ENCODE results near the gene RXFP4. TPM values are rescaled to one million over a fixed set of nuclear protein-coding genes. Genes with fewer than 3 reads are reported as not detected.

The RXFP4 gene
- total RNA-seq, 1 experiment from 2014 or later: not detected

GRCh38 chr1:155981266-155982088 is 40.0 kb downstream of the RXFP4 start:
- Histone ChIP-seq H3K27me3 (ENCODE audit: low read length) (no peaks in the 10 kb centered on the region), H3K4me2 (ENCODE audit: low read length) (no peak overlapping the region), H3K9me2 (replicated peaks; ENCODE audit: low read length) (no peaks in the 10 kb centered on the region), H3K79me2 (ENCODE audit: low read length) (peaks cover 30% of the 10 kb centered on the region), H4K20me1 (ENCODE audit: low read length) (no peaks in the 10 kb centered on the region), H2AFZ (ENCODE audit: low read length) (no peak overlapping the region), H3F3A (ENCODE audit: low read length, unreplicated experiment) (no peaks in the 10 kb centered on the region), H3K9ac (ENCODE audit: low read length) (no peak overlapping the region), H3K36me3 (ENCODE audit: low read depth, low read length) (no peaks in the 10 kb centered on the region), H3K4me3 (ENCODE audit: low read length) (no peak overlapping the region), H3K9me3 (ENCODE audit: low read length) (no peaks in the 10 kb centered on the region), H3K4me1 (ENCODE audit: insufficient read depth, low read length) (peaks cover 37% of the 10 kb centered on the region), H3K27ac (ENCODE audit: low read length) (no peak overlapping the region)
- CTCF ChIA-PET: no interaction called here
- POLR2A ChIA-PET (ENCODE audit: unreplicated experiment): interaction anchor here (0.7 kb wide), 1 partner anchor 102 kb away, joined by 4 read pairs; no protein-coding TSS in a partner anchor
- no TSS peak for BruUV-seq (replicated peaks)
- TF ChIP-seq EZH2phosphoT487 (IDR thresholded peaks at IDR 0.05; ENCODE audit: borderline replicate concordance, low read length): no peak
- no peak for TF ChIP-seq CTCF (conservative IDR thresholded peaks at IDR 0.05; ENCODE audit: low read depth, low read length)
- no peak for TF ChIP-seq EZH2 (IDR thresholded peaks at IDR 0.05; ENCODE audit: low read length, unreplicated experiment)
- ATAC-seq (no peak), DNase-seq (no peak)
- intact Hi-C loops (cut with micrococcal nuclease): no loop called here

- Histone ChIP-seq H3K36me3 (ENCODE audit: low read depth, low read length) (no peaks in the 10 kb centered on the region), H3K27ac (ENCODE audit: low read length) (no peak overlapping the region), H3K9me2 (replicated peaks; ENCODE audit: low read length) (no peaks in the 10 kb centered on the region), H3K4me1 (ENCODE audit: insufficient read depth, low read length) (peaks cover 32% of the 10 kb centered on the region), H3K4me3 (ENCODE audit: low read length) (no peak overlapping the region), H3K4me2 (ENCODE audit: low read length) (no peak overlapping the region), H3K79me2 (ENCODE audit: low read length) (peaks cover 24% of the 10 kb centered on the region), H3K9me3 (ENCODE audit: low read length) (no peaks in the 10 kb centered on the region), H3K27me3 (ENCODE audit: low read length) (no peaks in the 10 kb centered on the region), H4K20me1 (ENCODE audit: low read length) (no peaks in the 10 kb centered on the region), H3K9ac (ENCODE audit: low read length) (no peak overlapping the region), H3F3A (ENCODE audit: low read length, unreplicated experiment) (no peaks in the 10 kb centered on the region), H2AFZ (ENCODE audit: low read length) (no peak overlapping the region)
- DNase-seq: no peak
- POLR2A ChIA-PET (ENCODE audit: unreplicated experiment): interaction anchor here (0.7 kb wide), 1 partner anchor 101 kb away, joined by 4 read pairs; no protein-coding TSS in a partner anchor
- no peak for ATAC-seq
- CTCF ChIA-PET: no interaction called here
- TF ChIP-seq EZH2phosphoT487 (IDR thresholded peaks at IDR 0.05; ENCODE audit: borderline replicate concordance, low read length) (no peak), CTCF (conservative IDR thresholded peaks at IDR 0.05; ENCODE audit: low read depth, low read length) (no peak), EZH2 (IDR thresholded peaks at IDR 0.05; ENCODE audit: low read length, unreplicated experiment) (no peak)
- intact Hi-C loops (cut with micrococcal nuclease): no loop called here
- BruUV-seq (replicated peaks): no TSS peak
These were observed 40.7 kb downstream of the RXFP4 start for GRCh38 chr1:155982106-155982505.

Data from PC-3 (cell line).